ENCODE measurements around the gene ZNF488. TPM values are rescaled to one million over a fixed set of nuclear protein-coding genes. Genes with fewer than 3 reads are reported as not detected.

ZNF488 gene
- total RNA-seq, 1 donor from 2014 or later = 0.41 TPM

DNA sequence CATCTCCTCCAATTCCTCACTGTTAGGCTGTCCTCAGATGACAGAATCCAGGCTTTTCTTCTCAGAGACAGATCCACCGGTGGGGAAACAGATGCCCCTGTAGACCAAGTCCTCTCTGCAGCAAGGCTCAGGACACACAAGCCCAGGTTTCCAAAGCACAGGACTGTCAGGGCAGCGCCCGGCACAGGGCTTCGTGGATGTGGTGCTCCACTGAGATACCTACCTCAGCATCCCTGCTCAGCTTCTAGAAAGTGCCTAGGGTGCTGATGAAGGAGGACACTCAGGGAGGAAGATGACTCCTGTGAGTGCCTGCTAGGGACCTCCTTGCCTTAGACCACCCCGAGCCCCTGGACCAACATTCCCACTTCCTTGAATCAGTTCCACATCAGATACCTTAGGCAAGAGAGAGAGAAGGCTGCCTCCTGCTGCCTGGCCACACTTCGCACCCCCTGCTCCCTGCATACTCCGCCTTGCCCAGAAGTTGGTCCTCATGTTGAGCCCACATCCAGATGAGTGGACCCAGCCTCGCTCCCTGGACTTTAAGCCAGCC lies 44.8 kb downstream of the ZNF488 start:
- Histone ChIP-seq H3K4me3 (no peak overlapping the region), H3K4me1 (no peaks in the 10 kb centered on the region), H3K9me3 (no peaks in the 10 kb centered on the region), H3K27ac (no peak overlapping the region), H3K36me3 (no peaks in the 10 kb centered on the region), H3K27me3 (peaks cover under 1% of the 10 kb centered on the region)
- intact Hi-C loops (cut with DNase I) = no loop called here
- TF ChIP-seq, protein P1, sequence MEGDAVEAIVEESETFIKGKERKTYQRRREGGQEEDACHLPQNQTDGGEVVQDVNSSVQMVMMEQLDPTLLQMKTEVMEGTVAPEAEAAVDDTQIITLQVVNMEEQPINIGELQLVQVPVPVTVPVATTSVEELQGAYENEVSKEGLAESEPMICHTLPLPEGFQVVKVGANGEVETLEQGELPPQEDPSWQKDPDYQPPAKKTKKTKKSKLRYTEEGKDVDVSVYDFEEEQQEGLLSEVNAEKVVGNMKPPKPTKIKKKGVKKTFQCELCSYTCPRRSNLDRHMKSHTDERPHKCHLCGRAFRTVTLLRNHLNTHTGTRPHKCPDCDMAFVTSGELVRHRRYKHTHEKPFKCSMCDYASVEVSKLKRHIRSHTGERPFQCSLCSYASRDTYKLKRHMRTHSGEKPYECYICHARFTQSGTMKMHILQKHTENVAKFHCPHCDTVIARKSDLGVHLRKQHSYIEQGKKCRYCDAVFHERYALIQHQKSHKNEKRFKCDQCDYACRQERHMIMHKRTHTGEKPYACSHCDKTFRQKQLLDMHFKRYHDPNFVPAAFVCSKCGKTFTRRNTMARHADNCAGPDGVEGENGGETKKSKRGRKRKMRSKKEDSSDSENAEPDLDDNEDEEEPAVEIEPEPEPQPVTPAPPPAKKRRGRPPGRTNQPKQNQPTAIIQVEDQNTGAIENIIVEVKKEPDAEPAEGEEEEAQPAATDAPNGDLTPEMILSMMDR (IDR thresholded peaks at IDR 0.05) = no peak
- no peak for ATAC-seq
- peak; percentile 45 for DNase-seq

DNA sequence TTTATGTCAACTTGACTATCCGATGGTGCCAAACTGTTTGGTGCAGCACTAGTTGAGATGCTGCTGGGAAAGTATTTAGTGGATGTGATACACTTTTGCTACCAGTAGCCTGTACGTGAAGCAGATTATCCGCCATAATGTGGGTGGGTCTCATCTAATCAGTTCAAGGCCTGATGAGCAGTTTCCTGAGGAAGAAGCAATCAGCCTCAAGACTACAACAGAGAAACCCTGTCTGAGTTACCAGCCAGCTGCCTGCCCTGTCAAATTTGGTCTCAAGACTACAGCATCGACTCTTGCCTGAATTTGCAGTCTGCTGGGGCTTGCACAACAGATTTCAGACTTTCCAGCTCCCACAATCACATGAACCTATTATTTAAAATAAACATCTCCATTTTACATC lies 46.8 kb downstream of the ZNF488 start:
- Histone ChIP-seq H3K27me3 (peaks cover 6% of the 10 kb centered on the region), H3K27ac (no peak overlapping the region), H3K4me3 (no peak overlapping the region), H3K9me3 (no peaks in the 10 kb centered on the region), H3K4me1 (no peaks in the 10 kb centered on the region), H3K36me3 (no peaks in the 10 kb centered on the region)
- ATAC-seq (no peak), DNase-seq (no peak)
- TF ChIP-seq, protein P1 (IDR thresholded peaks at IDR 0.05) = no peak
- intact Hi-C loops (cut with DNase I) = no loop called here

DNA sequence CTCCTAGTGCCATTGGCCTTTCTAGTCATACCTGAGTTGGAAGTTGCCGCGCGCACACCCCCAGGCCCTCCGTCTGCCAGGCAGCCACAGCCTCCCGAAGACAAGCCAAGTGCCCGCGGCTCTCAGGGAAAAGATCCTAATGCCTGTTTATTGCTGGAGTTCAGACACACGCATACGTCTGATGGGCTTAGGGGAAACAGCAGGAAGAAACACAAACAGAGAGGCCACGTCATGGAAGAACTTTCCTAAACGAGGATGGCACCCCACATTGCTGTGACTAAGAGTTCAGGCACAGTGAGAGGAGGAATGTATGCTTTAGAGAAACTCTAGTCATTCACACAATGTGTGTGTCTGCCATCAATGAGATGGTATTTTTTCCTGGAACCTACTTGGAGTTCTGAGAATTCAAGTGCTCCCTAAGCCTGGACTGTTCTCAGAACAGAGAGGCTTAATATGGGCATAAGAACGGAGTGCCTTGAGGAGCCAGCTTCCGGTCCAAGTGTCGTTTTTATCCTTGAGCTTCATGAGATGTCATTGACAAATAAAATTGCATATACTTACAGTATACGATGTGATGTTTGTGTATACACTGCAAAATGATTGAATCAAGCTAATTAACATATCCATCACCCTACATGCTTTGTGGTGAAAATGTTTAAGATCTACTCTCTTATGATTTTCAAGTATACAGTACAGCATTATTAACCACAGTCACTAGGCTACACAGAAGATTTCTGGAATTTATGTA lies 47.5 kb downstream of the ZNF488 start:
- ATAC-seq = no peak
- no peaks in the 10 kb centered on the region for H3K36me3 ChIP-seq
- no peaks in the 10 kb centered on the region for H3K9me3 ChIP-seq
- no peaks in the 10 kb centered on the region for H3K4me1 ChIP-seq
- intact Hi-C loops (cut with DNase I) = no loop called here
- H3K27ac ChIP-seq = no peak overlapping the region
- peaks cover 6% of the 10 kb centered on the region for H3K27me3 ChIP-seq
- peak; percentile 34 for DNase-seq
- TF ChIP-seq, protein P1 (IDR thresholded peaks at IDR 0.05) = no peak
- H3K4me3 ChIP-seq = no peak overlapping the region

DNA sequence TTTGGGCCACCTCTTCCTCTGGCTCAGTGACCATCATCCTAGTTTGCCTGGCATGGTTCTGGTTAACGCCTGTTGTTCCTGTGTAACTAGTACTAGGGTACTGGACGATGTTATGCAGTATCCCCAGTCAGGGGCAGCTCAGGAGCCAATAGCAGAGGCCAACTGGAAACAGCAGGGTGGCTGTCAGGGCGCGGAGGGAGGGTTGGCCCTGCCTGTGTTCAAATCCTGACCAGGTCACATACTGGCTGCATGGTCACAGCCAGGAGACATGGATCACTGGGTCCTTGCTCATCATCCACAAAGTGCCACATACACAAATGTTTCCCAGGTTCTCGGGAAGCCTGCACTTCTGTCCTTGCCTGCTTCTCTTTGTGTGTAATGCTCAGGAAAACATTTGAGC lies 48.2 kb downstream of the ZNF488 start:
- Histone ChIP-seq H3K36me3 (no peaks in the 10 kb centered on the region), H3K27ac (no peak overlapping the region), H3K4me1 (no peaks in the 10 kb centered on the region), H3K4me3 (no peak overlapping the region), H3K9me3 (no peaks in the 10 kb centered on the region), H3K27me3 (peaks cover 6% of the 10 kb centered on the region)
- peak; percentile 19 for DNase-seq
- TF ChIP-seq, protein P1 (IDR thresholded peaks at IDR 0.05) = no peak
- ATAC-seq = no peak
- intact Hi-C loops (cut with DNase I) = no loop called here

DNA sequence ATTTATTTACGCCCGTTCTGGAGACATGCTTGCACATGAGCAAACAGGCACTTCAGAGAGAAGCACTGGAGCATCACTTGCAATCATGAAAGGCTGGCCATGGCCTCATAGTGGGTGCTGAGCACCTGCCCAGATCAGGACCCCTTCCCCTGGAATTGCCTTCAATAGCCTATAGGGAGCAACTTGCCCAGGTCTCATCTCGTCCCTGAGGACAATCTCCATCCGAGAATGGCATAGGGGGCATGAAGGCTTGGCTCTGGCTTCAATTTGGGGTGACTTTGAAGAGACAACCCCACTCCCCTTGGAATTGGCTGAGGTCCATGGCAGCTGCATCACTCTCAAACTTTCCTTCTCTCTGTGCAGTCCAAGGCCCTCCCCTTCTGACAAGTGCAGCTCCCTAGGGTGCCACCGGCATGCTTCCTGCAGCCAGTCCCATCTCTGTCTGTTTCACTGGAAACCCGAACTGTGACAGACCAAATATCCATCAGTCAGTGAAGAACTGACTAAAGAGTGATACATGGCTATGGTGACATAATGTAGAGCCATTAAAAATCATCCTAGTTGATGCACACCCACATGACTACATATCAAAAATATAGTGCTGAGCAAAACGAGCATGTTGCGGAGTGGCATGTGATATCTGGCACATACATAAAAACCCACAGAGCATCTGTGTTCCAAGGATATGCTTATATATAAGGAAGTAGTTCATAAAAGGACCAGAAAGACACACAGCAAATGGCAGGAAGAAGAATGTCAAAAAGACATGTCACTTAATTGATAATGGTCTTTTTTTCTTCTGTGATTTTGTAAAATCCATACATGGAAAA lies 49.4 kb downstream of the ZNF488 start:
- Histone ChIP-seq H3K4me3 (no peak overlapping the region), H3K27ac (no peak overlapping the region), H3K9me3 (no peaks in the 10 kb centered on the region), H3K4me1 (no peaks in the 10 kb centered on the region), H3K36me3 (no peaks in the 10 kb centered on the region), H3K27me3 (peaks cover 6% of the 10 kb centered on the region)
- TF ChIP-seq, protein P1 (IDR thresholded peaks at IDR 0.05) = no peak
- intact Hi-C loops (cut with DNase I) = no loop called here
- peak; percentile 26 for DNase-seq
- no peak for ATAC-seq

Data from upper lobe of right lung (tissue), 1 donor.